Bronchial epithelial cell (primary cell): ENCODE results near the gene LKAAEAR1. TPM values are rescaled to one million over a fixed set of nuclear protein-coding genes. Genes with fewer than 3 reads are reported as not detected.

Experiments used
- DNase-seq: peaks from one replicate; pipeline ENCODE4 v3.0.0-alpha.2; 2010; ENCODE audit warnings: low read depth
- FAIRE-seq: peaks from 2 replicates; lab custom pipeline; 2011; peaks lifted over from hg19 to GRCh38; lab: Jason Lieb, UNC
- H3K27me3 ChIP-seq: 2 replicates; pipeline ENCODE4 v1.5.1; 2011; ENCODE audit warnings: low read length; ENCODE audit not compliant: control insufficient read depth, insufficient read depth
- H3K36me3 ChIP-seq: 2 replicates; pipeline ENCODE4 v1.5.1; 2011; ENCODE audit warnings: low read length; ENCODE audit not compliant: control insufficient read depth, insufficient read depth
- H3K4me3 ChIP-seq: 2 replicates; pipeline ENCODE4 v1.5.1; 2011; ENCODE audit warnings: mild to moderate bottlenecking, low read depth, low read length, control low read depth
- total RNA-seq: library from RNA; depleted of rRNA; stranded (reverse); fragments of >200 nt; gene quantifications from 2 replicates; pipeline ENCODE4 v1.2.1, GENCODE V29; 2014
- TF ChIP-seq, protein P1 (sequence below): IDR thresholded peaks from 2 replicates; pipeline ENCODE4 v1.5.1; 2011; ENCODE audit warnings: mild to moderate bottlenecking, moderate library complexity, low read length, control low read depth, inconsistent platforms; ENCODE audit not compliant: insufficient read depth, severe bottlenecking

Gene LKAAEAR1
- total RNA-seq, 1 donor from 2014 or later = not detected

DNA sequence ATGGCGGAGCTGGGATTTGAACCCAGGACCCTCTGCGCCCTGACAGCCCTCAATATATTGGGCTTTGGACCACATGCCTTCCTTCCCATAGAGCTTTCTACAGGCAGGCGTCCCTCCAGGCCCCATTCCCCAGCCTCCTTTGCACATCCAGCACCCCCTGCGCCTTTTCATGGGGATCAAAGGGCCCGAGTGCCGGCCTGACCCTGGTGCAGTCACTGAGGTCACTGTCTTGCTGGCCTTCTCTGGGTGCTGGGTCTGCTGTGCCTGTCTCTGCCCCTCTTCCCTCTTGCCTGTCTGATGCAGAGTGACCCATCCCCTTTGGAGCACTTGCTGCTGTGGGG lies 2.6 kb downstream of the LKAAEAR1 start:
- TF ChIP-seq, protein P1, sequence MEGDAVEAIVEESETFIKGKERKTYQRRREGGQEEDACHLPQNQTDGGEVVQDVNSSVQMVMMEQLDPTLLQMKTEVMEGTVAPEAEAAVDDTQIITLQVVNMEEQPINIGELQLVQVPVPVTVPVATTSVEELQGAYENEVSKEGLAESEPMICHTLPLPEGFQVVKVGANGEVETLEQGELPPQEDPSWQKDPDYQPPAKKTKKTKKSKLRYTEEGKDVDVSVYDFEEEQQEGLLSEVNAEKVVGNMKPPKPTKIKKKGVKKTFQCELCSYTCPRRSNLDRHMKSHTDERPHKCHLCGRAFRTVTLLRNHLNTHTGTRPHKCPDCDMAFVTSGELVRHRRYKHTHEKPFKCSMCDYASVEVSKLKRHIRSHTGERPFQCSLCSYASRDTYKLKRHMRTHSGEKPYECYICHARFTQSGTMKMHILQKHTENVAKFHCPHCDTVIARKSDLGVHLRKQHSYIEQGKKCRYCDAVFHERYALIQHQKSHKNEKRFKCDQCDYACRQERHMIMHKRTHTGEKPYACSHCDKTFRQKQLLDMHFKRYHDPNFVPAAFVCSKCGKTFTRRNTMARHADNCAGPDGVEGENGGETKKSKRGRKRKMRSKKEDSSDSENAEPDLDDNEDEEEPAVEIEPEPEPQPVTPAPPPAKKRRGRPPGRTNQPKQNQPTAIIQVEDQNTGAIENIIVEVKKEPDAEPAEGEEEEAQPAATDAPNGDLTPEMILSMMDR = no peak
- FAIRE-seq = no peak
- peaks cover 18% of the 10 kb centered on the region for H3K27me3 ChIP-seq
- no peak for DNase-seq
- H3K36me3 ChIP-seq = no peaks in the 10 kb centered on the region
- H3K4me3 ChIP-seq = no peak overlapping the region

DNA sequence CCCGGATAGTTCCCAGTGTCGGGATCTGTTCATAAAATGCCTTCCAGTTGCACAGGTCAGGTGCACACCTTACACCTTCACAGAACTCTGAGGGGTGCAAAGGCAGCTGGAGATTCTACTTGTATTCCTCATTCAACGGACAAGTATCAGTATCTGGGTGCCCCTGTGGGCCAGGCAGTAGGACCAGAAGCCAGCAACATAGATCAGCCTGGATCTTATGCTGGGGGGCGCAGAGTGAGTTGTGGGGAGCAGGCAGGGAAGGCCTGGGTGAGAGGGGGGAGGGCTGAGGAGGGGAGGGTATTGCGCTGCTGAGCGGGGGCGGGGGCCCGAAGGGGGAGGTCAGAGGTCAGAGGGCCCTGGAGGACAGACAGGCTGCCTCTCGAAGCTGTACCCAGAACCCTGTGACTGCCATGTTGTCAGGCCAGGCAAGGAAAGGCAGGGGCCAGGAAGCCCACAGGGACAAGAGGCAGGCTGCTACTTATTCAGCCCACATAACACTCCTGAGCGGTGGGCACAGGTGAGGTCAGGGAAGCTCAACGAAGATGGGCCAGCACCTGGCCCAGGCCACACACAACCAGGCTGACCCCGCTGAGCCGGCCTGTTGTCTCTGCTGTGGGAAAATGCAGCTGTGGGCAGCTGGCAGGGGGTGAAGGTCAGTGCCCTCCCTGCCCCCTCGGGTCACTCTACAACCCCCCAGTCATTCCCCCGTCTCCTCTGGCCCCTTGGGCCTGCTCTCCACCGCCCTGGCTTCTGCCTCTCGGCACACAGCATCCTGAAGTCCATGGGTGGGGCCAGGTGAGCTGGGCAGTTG lies 3.2 kb downstream of the LKAAEAR1 start:
- Histone ChIP-seq H3K36me3 (peaks cover 1% of the 10 kb centered on the region), H3K4me3 (no peak overlapping the region), H3K27me3 (peaks cover 18% of the 10 kb centered on the region)
- TF ChIP-seq, protein P1 = no peak
- no peak for FAIRE-seq
- DNase-seq = no peak

DNA sequence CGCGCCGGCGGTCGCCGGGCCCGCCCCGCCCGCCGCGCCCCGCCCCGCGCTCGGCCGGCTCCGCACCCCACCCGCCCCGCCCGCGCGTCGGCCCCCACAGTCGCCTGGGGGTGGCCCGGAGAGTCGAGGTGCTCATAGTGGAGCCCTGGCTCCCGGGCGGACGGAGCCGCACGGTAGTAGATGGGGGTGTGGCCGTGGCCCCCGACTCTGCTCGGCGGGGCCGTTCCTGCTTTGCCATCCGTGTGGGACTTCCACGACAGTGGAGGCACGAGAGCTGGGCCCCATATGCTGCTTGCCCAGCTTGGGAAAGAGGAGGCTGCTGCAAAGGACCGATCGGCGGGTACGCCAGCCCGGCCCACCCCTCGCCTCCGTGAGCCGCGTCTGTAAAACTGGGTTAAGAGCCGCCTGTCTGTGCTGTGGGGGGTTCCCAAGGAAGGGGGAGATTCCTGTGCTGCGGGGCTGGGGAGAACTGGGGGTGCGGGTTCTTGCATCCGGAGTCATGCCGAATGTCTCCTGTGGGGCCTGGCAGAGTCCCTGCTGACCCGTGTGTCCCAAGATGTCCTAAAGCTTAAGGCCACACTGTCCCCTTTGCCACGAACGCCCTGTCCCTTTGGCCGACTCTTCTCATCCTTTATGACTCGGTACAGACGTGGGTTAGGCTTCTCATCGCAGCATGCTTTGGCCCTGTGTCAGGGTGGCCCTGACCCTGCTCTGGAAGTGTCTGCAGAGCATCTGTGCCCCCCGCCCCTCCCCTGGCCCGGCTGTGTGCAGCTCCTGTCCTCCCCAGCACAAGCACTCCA lies 4.0 kb downstream of the LKAAEAR1 start, which contains the start of gene OPRL1:
Gene OPRL1 (plus strand): TSS at position 70 of the 800 bp plus-strand sequence. CDS start 12,639 bp downstream, outside the sequence.
- peaks cover 1% of the 10 kb centered on the region for H3K36me3 ChIP-seq
- no peak for FAIRE-seq
- TF ChIP-seq, protein P1 = no peak

DNA sequence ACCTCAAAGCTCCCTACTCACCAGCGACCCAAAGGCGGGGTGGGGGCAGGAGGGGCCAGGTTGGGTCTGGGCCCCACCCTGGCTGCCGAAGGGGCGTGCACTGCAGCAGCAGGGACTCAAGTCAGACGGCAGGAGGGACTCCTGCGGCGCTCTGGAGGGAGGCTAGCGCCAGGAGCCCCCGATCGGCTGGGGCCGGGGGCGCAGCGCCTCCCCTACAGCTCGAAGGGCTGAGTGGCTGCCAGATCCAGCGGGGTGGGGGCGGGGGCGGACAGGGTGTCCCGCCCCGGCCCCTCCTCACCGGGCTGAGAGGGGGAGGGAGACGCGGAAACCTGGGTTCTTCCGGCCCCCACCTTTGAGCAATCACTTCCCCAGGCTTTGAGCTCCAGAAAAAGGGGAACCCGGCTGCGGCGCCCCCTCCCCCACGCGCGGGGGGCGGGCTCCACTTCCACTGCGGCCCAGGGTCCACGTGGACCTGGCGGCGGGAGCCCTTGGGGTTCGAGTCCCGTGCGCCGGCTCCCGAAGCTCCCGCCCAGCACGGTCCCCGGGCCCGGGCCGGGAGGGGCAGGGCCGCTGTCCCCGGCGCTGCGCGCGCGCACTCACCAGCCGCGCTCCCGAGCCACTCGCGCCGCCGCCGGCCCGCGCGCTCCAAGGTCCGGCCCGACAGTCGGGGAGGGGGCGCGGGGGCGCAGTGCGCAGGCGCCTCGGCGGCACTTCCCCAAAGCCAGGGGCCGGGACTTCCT lies 4.8 kb downstream of the LKAAEAR1 start, which contains the start of gene RGS19:
Gene RGS19 (minus strand): TSS at position 246 of the 740 bp plus-strand sequence. CDS start 2,632 bp downstream, outside the sequence.
- FAIRE-seq (no peak), DNase-seq (no peak)

More for the DNA sequence above, 4.0 kb downstream of the LKAAEAR1 start, which contains the start of gene OPRL1:
- peak within 1 kb of the TSS; percentile 64 for H3K4me3 ChIP-seq
- DNase-seq = no peak
- peaks cover 17% of the 10 kb centered on the region for H3K27me3 ChIP-seq

DNA sequence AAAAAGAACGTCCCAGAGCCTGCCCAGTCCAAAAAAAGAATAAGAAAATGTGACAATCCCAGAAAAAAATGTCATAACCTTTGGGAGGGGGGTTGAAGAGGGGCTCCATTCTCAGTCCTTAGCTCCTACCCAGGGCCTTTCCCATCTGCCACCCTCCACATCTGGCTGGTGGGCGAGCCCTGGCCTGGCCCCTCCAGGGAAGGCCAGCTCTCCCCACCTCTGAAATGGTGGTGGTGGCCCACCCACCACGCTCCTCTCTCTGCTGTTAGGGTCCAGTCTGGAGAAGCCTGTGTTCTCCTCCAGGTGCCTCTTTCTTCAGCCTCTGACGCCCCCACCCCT lies 5.3 kb downstream of the LKAAEAR1 start:
- H3K4me3 ChIP-seq = peak overlapping the region; percentile 64
- FAIRE-seq (no peak), DNase-seq (no peak)
- H3K36me3 ChIP-seq = peaks cover 4% of the 10 kb centered on the region
- TF ChIP-seq, protein P1 = no peak
- H3K27me3 ChIP-seq = peaks cover 4% of the 10 kb centered on the region

More for the DNA sequence above, 4.8 kb downstream of the LKAAEAR1 start, which contains the start of gene RGS19:
- TF ChIP-seq, protein P1 = no peak
- peak within 1 kb of the TSS; percentile 64 for H3K4me3 ChIP-seq
- H3K36me3 ChIP-seq = peaks cover 1% of the 10 kb centered on the region
- H3K27me3 ChIP-seq = peaks cover 10% of the 10 kb centered on the region
